ENCODE data around the gene UNC93B1. TPM values are rescaled to one million over a fixed set of nuclear protein-coding genes. Genes with fewer than 3 reads are reported as not detected.

Gene UNC93B1
- total RNA-seq, 2 experiments from 2014 or later, result 16.3 to 16.7 TPM

GRCh38 chr11:68038226-68038717 lies 34.4 kb upstream of the UNC93B1 start:
- peaks cover 15% of the 10 kb centered on the region for H3K36me3 Mint-ChIP-seq (ENCODE audit: low read depth)
- intact Hi-C loops (cut with DNase I, micrococcal nuclease), result loop anchor here (2.0 to 10.0 kb wide), 4 partner anchors 17 to 1637 kb away; partner anchors contain the start of genes UNC93B1 (in 2 of the 2) and LTO1 (in 1 of the 2)
- peaks cover 18% of the 10 kb centered on the region for H3K4me1 Mint-ChIP-seq
- no peak for ATAC-seq
- no peak for DNase-seq
- ChIA-PET CTCF (interaction anchor here (0.6 to 1.6 kb wide), 2 partner anchors 10 to 171 kb away, joined by 3 to 4 read pairs; no protein-coding TSS in a partner anchor), POLR2A (no interaction called here)
- peak overlapping the region; percentile 19 for H3K27ac Mint-ChIP-seq
- no peaks in the 10 kb centered on the region for H3K27me3 Mint-ChIP-seq
- peak overlapping the region; percentile 88 for H3K4me3 Mint-ChIP-seq
- no peaks in the 10 kb centered on the region for H3K9me3 Mint-ChIP-seq (ENCODE audit: low read depth)

DNA sequence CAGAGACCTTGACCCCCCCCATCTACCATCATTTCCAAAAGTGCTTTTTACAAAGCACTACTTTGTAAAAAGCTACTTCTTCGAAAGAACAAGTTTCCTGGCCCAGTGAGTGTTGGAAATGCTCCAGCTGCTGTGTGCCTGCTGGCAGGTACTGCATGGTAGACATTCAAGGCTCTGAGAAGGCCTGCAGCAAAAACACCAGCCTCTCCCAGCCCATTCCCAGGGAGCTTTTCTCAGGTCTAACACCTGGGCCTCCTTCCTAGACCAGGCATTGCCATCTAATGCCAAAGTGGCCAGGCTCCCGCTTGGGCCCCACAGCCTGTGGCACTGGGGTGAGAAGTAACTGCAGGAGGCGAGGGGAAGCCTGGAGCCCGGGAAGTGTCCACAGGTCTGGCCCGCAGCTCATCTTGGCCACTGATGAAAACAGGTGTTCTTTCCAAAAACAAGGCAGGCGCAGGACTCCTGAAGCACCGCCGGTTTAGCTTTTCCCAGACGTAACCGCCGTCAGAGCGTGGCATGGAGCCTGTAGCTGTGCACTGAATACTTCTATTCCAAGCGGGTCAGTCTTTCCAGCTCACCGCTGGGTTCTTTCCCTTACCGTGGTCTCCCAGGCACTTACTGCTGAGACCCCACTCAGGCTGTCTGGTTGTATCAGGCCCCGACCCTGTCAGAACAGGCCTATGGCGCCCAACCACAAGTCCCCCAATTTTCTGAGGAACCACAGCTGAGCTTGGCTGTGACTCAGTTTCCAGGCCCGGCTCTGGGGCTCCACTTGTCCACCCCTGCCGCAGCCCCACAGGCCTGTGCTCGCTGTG lies 33.7 kb upstream of the UNC93B1 start:
- ATAC-seq (no peak), DNase-seq (peak; percentile 24)
- POLR2A ChIA-PET, result no interaction called here
- H3K27ac Mint-ChIP-seq, result peak overlapping the region; percentile 80
- no peaks in the 10 kb centered on the region for H3K27me3 Mint-ChIP-seq
- peaks cover 15% of the 10 kb centered on the region for H3K36me3 Mint-ChIP-seq (ENCODE audit: low read depth)
- no peaks in the 10 kb centered on the region for H3K9me3 Mint-ChIP-seq (ENCODE audit: low read depth)
- peak overlapping the region; percentile 5 for H3K4me3 Mint-ChIP-seq
- CTCF ChIA-PET, result interaction anchor here (1.6 kb wide), 1 partner anchor 172 kb away, joined by 4 read pairs; no protein-coding TSS in a partner anchor
- peaks cover 18% of the 10 kb centered on the region for H3K4me1 Mint-ChIP-seq
- intact Hi-C loops (cut with DNase I, micrococcal nuclease), result loop anchor here (2.0 to 10.0 kb wide), 4 partner anchors 17 to 1637 kb away; partner anchors contain the start of genes UNC93B1 (in 2 of the 2) and LTO1 (in 1 of the 2)

- H3K36me3 Mint-ChIP-seq (ENCODE audit: low read depth), result peaks cover 12% of the 10 kb centered on the region
- H3K4me3 Mint-ChIP-seq, result no peak overlapping the region
- DNase-seq (peak; percentile 47), ATAC-seq (peak; percentile 11)
- POLR2A ChIA-PET, result interaction anchor here (0.5 kb wide), 1 partner anchor 23 kb away, joined by 3 read pairs; no protein-coding TSS in a partner anchor
- CTCF ChIA-PET, result interaction anchor here (0.6 to 1.6 kb wide), 2 partner anchors 169 to 172 kb away, joined by 4 read pairs; no protein-coding TSS in a partner anchor
- peaks cover 18% of the 10 kb centered on the region for H3K4me1 Mint-ChIP-seq
- H3K9me3 Mint-ChIP-seq (ENCODE audit: low read depth), result no peaks in the 10 kb centered on the region
- intact Hi-C loops (cut with DNase I, micrococcal nuclease), result loop anchor here (5.0 to 10.0 kb wide), 2 partner anchors 34 to 1638 kb away; partner anchors contain the start of genes LTO1 (in 1 of the 2) and UNC93B1 (in 1 of the 2)
- H3K27me3 Mint-ChIP-seq, result no peaks in the 10 kb centered on the region
- peak overlapping the region; percentile 80 for H3K27ac Mint-ChIP-seq
Observed at GRCh38 chr11:68036717-68037239, 32.9 kb upstream of the UNC93B1 start.

DNA sequence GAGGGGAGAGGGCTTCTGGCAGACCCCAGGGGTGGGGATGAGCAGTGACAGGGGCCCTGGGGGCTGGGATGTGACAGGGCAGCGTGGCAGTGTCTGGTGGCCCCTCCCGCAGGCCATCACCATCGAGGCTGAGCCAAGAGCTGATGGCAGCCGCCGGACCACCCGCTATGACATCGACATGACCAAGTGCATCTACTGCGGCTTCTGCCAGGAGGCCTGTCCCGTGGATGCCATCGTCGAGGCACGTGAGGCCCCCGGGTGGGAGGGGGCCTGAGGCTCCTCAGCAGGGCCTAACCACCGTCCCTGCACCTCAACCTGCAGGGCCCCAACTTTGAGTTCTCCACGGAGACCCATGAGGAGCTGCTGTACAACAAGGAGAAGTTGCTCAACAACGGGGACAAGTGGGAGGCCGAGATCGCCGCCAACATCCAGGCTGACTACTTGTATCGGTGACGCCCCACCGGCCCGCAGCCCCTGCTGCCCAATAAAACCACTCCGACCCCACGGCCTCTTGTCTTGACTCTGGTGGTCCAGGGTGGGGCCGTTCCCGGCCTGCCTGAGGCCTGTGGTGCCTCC lies 32.3 kb upstream of the UNC93B1 start:
- intact Hi-C loops (cut with DNase I, micrococcal nuclease), result loop anchor here (5.0 to 10.0 kb wide), 2 partner anchors 34 to 1639 kb away; partner anchors contain the start of genes LTO1 (in 1 of the 2) and UNC93B1 (in 1 of the 2)
- H3K27ac Mint-ChIP-seq, result peak overlapping the region; percentile 80
- peaks cover 21% of the 10 kb centered on the region for H3K4me1 Mint-ChIP-seq
- POLR2A ChIA-PET, result no interaction called here
- no peaks in the 10 kb centered on the region for H3K9me3 Mint-ChIP-seq (ENCODE audit: low read depth)
- no peaks in the 10 kb centered on the region for H3K27me3 Mint-ChIP-seq
- ATAC-seq (no peak), DNase-seq (no peak)
- CTCF ChIA-PET, result interaction anchor here (0.6 to 1.2 kb wide), 2 partner anchors 169 to 173 kb away, joined by 3 to 4 read pairs; no protein-coding TSS in a partner anchor
- H3K36me3 Mint-ChIP-seq (ENCODE audit: low read depth), result peaks cover 9% of the 10 kb centered on the region
- no peak overlapping the region for H3K4me3 Mint-ChIP-seq

- H3K36me3 Mint-ChIP-seq (ENCODE audit: low read depth), result peaks cover 7% of the 10 kb centered on the region
- H3K9me3 Mint-ChIP-seq (ENCODE audit: low read depth), result no peaks in the 10 kb centered on the region
Observed at GRCh38 chr11:68035266-68035876, 31.5 kb upstream of the UNC93B1 start.

DNA sequence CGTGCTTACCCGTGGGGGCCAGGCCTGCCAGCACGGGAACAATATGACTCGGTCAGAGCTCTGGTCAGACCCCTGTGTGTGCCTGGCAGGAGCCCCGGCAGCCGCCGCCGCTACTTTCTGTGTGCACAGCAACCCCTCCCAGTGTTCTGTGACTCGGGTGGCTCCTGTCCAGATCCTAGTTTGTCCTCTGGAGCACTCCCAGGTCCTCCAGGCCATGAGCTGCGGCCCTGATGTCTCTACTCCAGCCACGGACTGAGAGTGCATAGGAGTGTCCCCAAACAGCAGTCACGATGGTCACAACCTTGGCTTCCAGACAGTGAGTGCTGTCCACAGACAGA lies 29.8 kb upstream of the UNC93B1 start:
- DNase-seq (no peak), ATAC-seq (no peak)
- H3K9me3 Mint-ChIP-seq (ENCODE audit: low read depth), result no peaks in the 10 kb centered on the region
- H3K4me3 Mint-ChIP-seq, result no peak overlapping the region
- ChIA-PET POLR2A (no interaction called here), CTCF (no interaction called here)
- peak overlapping the region; percentile 31 for H3K27ac Mint-ChIP-seq
- peaks cover 33% of the 10 kb centered on the region for H3K4me1 Mint-ChIP-seq
- intact Hi-C loops (cut with DNase I, micrococcal nuclease), result loop anchor here in 1 of 2 experiments (10.0 kb wide), 1 partner anchor 1641 kb away; the partner anchor contains the start of gene LTO1
- no peaks in the 10 kb centered on the region for H3K27me3 Mint-ChIP-seq
- peaks cover 6% of the 10 kb centered on the region for H3K36me3 Mint-ChIP-seq (ENCODE audit: low read depth)

More at GRCh38 chr11:68035266-68035876, 31.5 kb upstream of the UNC93B1 start:
- Mint-ChIP-seq H3K27ac (no peak overlapping the region), H3K27me3 (no peaks in the 10 kb centered on the region), H3K4me1 (peaks cover 18% of the 10 kb centered on the region), H3K4me3 (no peak overlapping the region)
- POLR2A ChIA-PET, result interaction anchor here (0.7 kb wide), 1 partner anchor 8 kb away, joined by 4 read pairs; no protein-coding TSS in a partner anchor
- no peak for ATAC-seq
- DNase-seq, result no peak
- intact Hi-C loops (cut with DNase I, micrococcal nuclease), result loop anchor here (5.0 to 10.0 kb wide), 2 partner anchors 33 to 1639 kb away; partner anchors contain the start of genes LTO1 (in 1 of the 2) and UNC93B1 (in 1 of the 2)
- CTCF ChIA-PET, result interaction anchor here (1.2 kb wide), 1 partner anchor 174 kb away, joined by 3 read pairs; no protein-coding TSS in a partner anchor

DNA sequence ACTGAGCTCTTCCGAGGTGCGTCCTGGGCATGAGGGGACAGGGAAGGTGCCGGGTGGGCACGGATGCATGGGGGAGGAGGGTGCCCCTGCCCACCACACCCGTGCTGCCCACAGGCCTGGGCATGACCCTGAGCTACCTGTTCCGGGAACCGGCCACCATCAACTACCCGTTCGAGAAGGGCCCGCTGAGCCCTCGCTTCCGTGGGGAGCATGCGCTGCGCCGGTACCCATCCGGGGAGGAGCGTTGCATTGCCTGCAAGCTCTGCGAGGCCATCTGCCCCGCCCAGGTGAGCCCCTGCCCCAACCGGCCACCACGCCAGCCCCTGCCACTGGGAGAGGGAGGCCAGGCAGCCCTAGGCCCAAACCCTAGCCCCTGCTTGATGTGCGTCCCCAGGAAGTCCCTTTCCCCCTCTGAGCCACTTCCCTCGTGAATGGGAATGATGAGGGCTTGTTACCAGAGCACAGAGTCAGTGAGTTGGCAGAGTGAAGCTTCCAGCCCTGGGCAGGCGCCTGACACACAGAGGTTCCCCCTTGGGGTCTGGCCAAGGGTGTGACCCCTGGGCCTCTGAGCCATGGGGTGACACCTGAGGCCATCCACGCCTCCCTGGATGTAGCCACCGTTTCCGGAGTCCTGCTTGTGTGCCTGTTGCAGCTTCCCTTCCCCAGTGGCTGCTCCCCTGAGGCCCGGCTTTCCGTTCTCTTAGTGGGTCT lies 29.3 kb upstream of the UNC93B1 start:
- peaks cover 35% of the 10 kb centered on the region for H3K4me1 Mint-ChIP-seq
- intact Hi-C loops (cut with DNase I, micrococcal nuclease), result loop anchor here in 1 of 2 experiments (10.0 kb wide), 1 partner anchor 1642 kb away; the partner anchor contains the start of gene LTO1
- DNase-seq (no peak), ATAC-seq (no peak)
- H3K9me3 Mint-ChIP-seq (ENCODE audit: low read depth), result no peaks in the 10 kb centered on the region
- no peak overlapping the region for H3K4me3 Mint-ChIP-seq
- ChIA-PET POLR2A (no interaction called here), CTCF (no interaction called here)
- H3K27ac Mint-ChIP-seq, result no peak overlapping the region
- H3K27me3 Mint-ChIP-seq, result no peaks in the 10 kb centered on the region
- peaks cover 6% of the 10 kb centered on the region for H3K36me3 Mint-ChIP-seq (ENCODE audit: low read depth)

- CTCF ChIA-PET, result no interaction called here
- Mint-ChIP-seq H3K36me3 (ENCODE audit: low read depth) (peaks cover 6% of the 10 kb centered on the region), H3K4me1 (peaks cover 30% of the 10 kb centered on the region), H3K27me3 (no peaks in the 10 kb centered on the region), H3K27ac (peak overlapping the region; percentile 95), H3K9me3 (ENCODE audit: low read depth) (no peaks in the 10 kb centered on the region), H3K4me3 (peak overlapping the region; percentile 96)
- POLR2A ChIA-PET, result no interaction called here
- no peak for ATAC-seq
- DNase-seq, result no peak
- intact Hi-C loops (cut with DNase I, micrococcal nuclease), result loop anchor here in 1 of 2 experiments (10.0 kb wide), 1 partner anchor 1643 kb away; the partner anchor contains the start of gene LTO1
Observed at GRCh38 chr11:68032003-68032402, 28.1 kb upstream of the UNC93B1 start.

GRCh38 chr11:68031144-68031464 lies 27.2 kb upstream of the UNC93B1 start:
- Mint-ChIP-seq H3K9me3 (ENCODE audit: low read depth) (no peaks in the 10 kb centered on the region), H3K27ac (peak overlapping the region; percentile 95), H3K27me3 (no peaks in the 10 kb centered on the region), H3K4me3 (peak overlapping the region; percentile 96), H3K36me3 (ENCODE audit: low read depth) (peaks cover 6% of the 10 kb centered on the region), H3K4me1 (peaks cover 26% of the 10 kb centered on the region)
- POLR2A ChIA-PET, result interaction anchor here (0.6 kb wide), 1 partner anchor 653 kb away, joined by 3 read pairs; no protein-coding TSS in a partner anchor
- DNase-seq (peak; percentile 35), ATAC-seq (no peak)
- CTCF ChIA-PET, result no interaction called here
- intact Hi-C loops (cut with DNase I, micrococcal nuclease), result loop anchor here in 1 of 2 experiments (2.0 to 10.0 kb wide), 3 partner anchors 602 to 1644 kb away; partner anchors contain the start of genes LTO1, RPS6KB2 and TPCN2
